Peyer's patch (tissue), 4 donors: ENCODE measurements around the gene DNPH1.
A peak's percentile ranks its signal among the peaks of the same experiment; 100 is the strongest.

ENCODE experiments used
- CTCF ChIP-seq, 6 experiments: fragments of 450-650 bp in 4 of 6; fragments of 200-600 bp in 2 of 6; sonication (generic) in 1 of 6; IDR thresholded peaks; one replicate each; pipeline ENCODE4 v1.5.1; 2017 to 2019; ENCODE audit warnings: antibody characterized with exemption in 6 of 6, mild to moderate bottlenecking in 3 of 6, moderate library complexity in 1 of 6
- POLR2A ChIP-seq, 2 donors: fragments of 450-650 bp; IDR thresholded peaks; one replicate each; pipeline ENCODE4 v1.5.1; 2017; ENCODE audit warnings: antibody characterized with exemption in 2 of 2, mild to moderate bottlenecking in 2 of 2, moderate library complexity in 2 of 2

GRCh38 chr6:43228951-43229802 is at the start of gene DNPH1:
- TF ChIP-seq CTCF (IDR thresholded peaks at IDR 0.05), result peak; percentile 92 to 98 (median 95)
- TF ChIP-seq POLR2A (IDR thresholded peaks at IDR 0.05), result peak; percentile 28 to 53
